HepG2 (cell line): ENCODE results near the gene FOSL2. TPM values are rescaled to one million over a fixed set of nuclear protein-coding genes. Genes with fewer than 3 reads are reported as not detected.

Experiments
- ATAC-seq: fragments of 200-7000 bp; cut with Tn5 transposase; 3 replicates; pipeline ENCODE4 v1.9.1; 2020; ENCODE audit warnings: mild to moderate bottlenecking, moderate library complexity
- BruUV-seq: library from RNA; stranded (reverse); fragments of 400-500 nt; replicated peaks from 2 replicates; lab custom pipeline; 2021; lab: Mats Ljungman, UMichigan
- CTCF ChIA-PET: fragments of 300-600 bp; formaldehyde crosslinking; extraction: SDS; loops from one replicate; lab custom pipeline; 2021; ENCODE audit warnings: low total read pairs, inconsistent platforms, low intra/inter-chr PET ratio; lab: Yijun Ruan, JAX
- POLR2A ChIA-PET: fragments of 350-600 bp; sonication (Branson Sonifier 250); formaldehyde crosslinking; loops from one replicate; lab custom pipeline; 2020; ENCODE audit warnings: antibody characterized with exemption, inconsistent platforms; lab: Yijun Ruan, JAX
- DNase-seq: peaks from one replicate; pipeline ENCODE4 v3.0.0-alpha.2; 2015; ENCODE audit warnings: low spot score
- FAIRE-seq: peaks from 3 replicates; lab custom pipeline; 2011; peaks lifted over from hg19 to GRCh38; lab: Jason Lieb, UNC
- H2AFZ ChIP-seq: one replicate; pipeline ENCODE4 v1.6.1; 2011; ENCODE audit warnings: low read length, inconsistent platforms
- H3K27ac ChIP-seq: fragments of 300-600 bp; 3 replicates; pipeline ENCODE4 v1.8.0; 2011; ENCODE audit warnings: mixed run types, mild to moderate bottlenecking, mixed read lengths, low read length, inconsistent platforms; ENCODE audit not compliant: insufficient read depth; ENCODE audit errors: extremely low read length
- H3K27me3 ChIP-seq, 2 experiments: fragments of 200-600 bp in 1 of 2; 2 replicates in 1 of 2; 3 replicates in 1 of 2; pipeline versions ENCODE4 v1.6.0 to v1.8.0; 2011; ENCODE audit warnings: low read length in 2 of 2, mild to moderate bottlenecking in 2 of 2, moderate library complexity in 2 of 2, inconsistent platforms in 1 of 2; ENCODE audit not compliant: insufficient read depth in 2 of 2, control insufficient read depth in 1 of 2
- H3K36me3 ChIP-seq, 2 experiments: fragments of 200-600 bp in 1 of 2; replicated peaks in 1 of 2; 2 replicates in 1 of 2; 3 replicates in 1 of 2; pipeline versions ENCODE4 v1.5.1 to v1.8.0; 2011; ENCODE audit warnings: low read length in 2 of 2, inconsistent platforms in 1 of 2; ENCODE audit not compliant: insufficient read depth in 2 of 2, control insufficient read depth in 1 of 2
- H3K4me1 ChIP-seq: 2 replicates; pipeline ENCODE4 v1.5.1; 2012; ENCODE audit warnings: low read length, inconsistent platforms; ENCODE audit not compliant: insufficient read depth
- H3K4me2 ChIP-seq: 2 replicates; pipeline ENCODE4 v1.6.0; 2011; ENCODE audit warnings: low read depth, low read length, inconsistent platforms
- H3K4me3 ChIP-seq, 3 experiments: fragments of 200-600 bp in 1 of 3; sonication (generic), shearing (Covaris generic) in 1 of 3; replicated peaks in 1 of 3; 2 replicates each; pipeline ENCODE4 v1.5.1; 2011 to 2016; ENCODE audit warnings: low read length in 3 of 3, inconsistent platforms in 2 of 3, low read depth in 2 of 3, mild to moderate bottlenecking in 2 of 3, control low read depth in 1 of 3, mixed read lengths in 1 of 3; ENCODE audit not compliant: insufficient read depth in 1 of 3
- H3K79me2 ChIP-seq: one replicate; pipeline ENCODE4 v1.6.1; 2011; ENCODE audit warnings: low read length, inconsistent platforms; ENCODE audit not compliant: insufficient read depth
- H3K9ac ChIP-seq: 2 replicates; pipeline ENCODE4 v1.6.0; 2011; ENCODE audit warnings: mild to moderate bottlenecking, low read depth, low read length, inconsistent platforms; ENCODE audit not compliant: insufficient read depth
- H3K9me3 ChIP-seq: 2 replicates; pipeline ENCODE4 v1.5.1; 2012; ENCODE audit warnings: mild to moderate bottlenecking, low read length
- H4K20me1 ChIP-seq: 2 replicates; pipeline ENCODE4 v1.6.0; 2011; ENCODE audit warnings: inconsistent platforms, mild to moderate bottlenecking, low read length, moderate library complexity; ENCODE audit not compliant: insufficient read depth
- CSRNP2 ChIP-seq: sonication (generic); formaldehyde crosslinking; conservative IDR thresholded peaks from 2 replicates; pipeline ENCODE4 v1.8.0; 2022; ENCODE audit warnings: low read depth, missing genetic modification reagents
- EHMT2 ChIP-seq: fragments of 200-600 bp; sonication (generic); IDR thresholded peaks from 2 replicates; pipeline ENCODE4 v1.7.0; 2017; ENCODE audit warnings: antibody characterized with exemption, low read depth, low read length, borderline replicate concordance
- HDAC1 ChIP-seq: sonication (generic); formaldehyde crosslinking; IDR thresholded peaks from 2 replicates; pipeline ENCODE4 v1.5.1; 2020; ENCODE audit warnings: mild to moderate bottlenecking, missing genetic modification reagents
- HOXA3 ChIP-seq: sonication (generic); formaldehyde crosslinking; IDR thresholded peaks from 2 replicates; pipeline ENCODE4 v1.5.0; 2020; ENCODE audit warnings: missing genetic modification reagents
- MAFF ChIP-seq: IDR thresholded peaks from 2 replicates; pipeline ENCODE4 v1.6.1; 2011; ENCODE audit warnings: low read depth, low read length, improper control_type of control experiment
- MAFK ChIP-seq, 2 experiments: IDR thresholded peaks in 1 of 2; conservative IDR thresholded peaks in 1 of 2; 2 replicates each; pipeline ENCODE4 v1.6.1; 2011; ENCODE audit warnings: improper control_type of control experiment in 2 of 2, low read length in 2 of 2
- NFE2L2 ChIP-seq: fragments of 150-350 bp; IDR thresholded peaks from 2 replicates; pipeline ENCODE4 v1.6.1; 2014; ENCODE audit warnings: low read length
- ZNF12 ChIP-seq: sonication (generic); formaldehyde crosslinking; IDR thresholded peaks from 2 replicates; pipeline ENCODE4 v1.5.0; 2020; ENCODE audit warnings: missing genetic modification reagents
- ZNF496 ChIP-seq: sonication (generic); formaldehyde crosslinking; IDR thresholded peaks from 2 replicates; pipeline ENCODE4 v1.8.1; 2023; ENCODE audit warnings: mild to moderate bottlenecking, moderate library complexity, missing genetic modification reagents; ENCODE audit not compliant: insufficient replicate concordance
- WGBS: methylation state at CpG from one replicate; pipeline ENCODE4 v1.1.6; 2017; ENCODE audit warnings: low lambda C conversion rate; 5-methylcytosine and 5-hydroxymethylcytosine counted together
- in situ Hi-C: cut with HindIII; loops from 2 replicates; pipeline ENCODE4 v1.10.0; 2017; ENCODE audit warnings: low pct_unique_long_range_greater_than_20kb; ENCODE audit not compliant: extremely low pct_ligation_motif_present
- intact Hi-C: fragments of 100-400 bp; cut with micrococcal nuclease; formaldehyde crosslinking; loops from one replicate; pipeline ENCODE4 v1.10.0; 2022; ENCODE audit not compliant: unreplicated experiment
- polyA plus RNA-seq, 8 experiments: library from polyadenylated mRNA; depleted of rRNA in 3 of 8; stranded (reverse) in 7 of 8; unstranded in 1 of 8; fragments of >200 nt; fragmentation: Illumina TruSeq in 4 of 8; extraction: Trizol in 4 of 8; gene quantifications; 2 replicates each; pipeline versions ENCODE4 v1.2.1 to v1.2.3, GENCODE V29; 2011 to 2016; ENCODE audit warnings: low read depth in 4 of 8, missing spikeins in 1 of 8, mixed read lengths in 1 of 8; ENCODE audit not compliant: insufficient read depth in 1 of 8
- total RNA-seq, 5 experiments: library from RNA; depleted of rRNA; stranded (reverse); fragments of >200 nt; fragmentation: Illumina TruSeq; extraction: Trizol; gene quantifications; 2 replicates each; pipeline ENCODE4 v1.2.3, GENCODE V29; 2016; ENCODE audit warnings: low read depth in 1 of 5

Gene FOSL2
- total and polyA plus RNA-seq, 2 of the 13 experiments (the other 11 are each of a cell fraction or from before 2014, with no cell fraction given): 3.4 to 18.1 TPM

- peaks cover 51% of the 10 kb centered on the region for H3K4me1 ChIP-seq
- in situ Hi-C loops: no loop called here
- H3K4me2 ChIP-seq: no peak overlapping the region
- no TSS peak for BruUV-seq
- no peak overlapping the region for H3K9ac ChIP-seq
- DNase-seq: no peak
- H3K4me3 ChIP-seq: no peak overlapping the region
- no peaks in the 10 kb centered on the region for H4K20me1 ChIP-seq
- no peak overlapping the region for H3K27ac ChIP-seq
- no peak for FAIRE-seq
- no peak for ATAC-seq
- intact Hi-C loops: no loop called here
- peaks cover 8% of the 10 kb centered on the region; the same call in 1 of the 2 replicates for H3K9me3 ChIP-seq
- 66% methylated on average over 2 of the region's 2 CpGs for WGBS
- TF ChIP-seq EHMT2 (no peak), ZNF12 (CRISPR knock-in tag) (peak; percentile 98)
- POLR2A ChIA-PET: no interaction called here
- H2AFZ ChIP-seq: no peak overlapping the region
- no peaks in the 10 kb centered on the region for H3K36me3 ChIP-seq
- no peaks in the 10 kb centered on the region for H3K27me3 ChIP-seq
- no peaks in the 10 kb centered on the region for H3K79me2 ChIP-seq
- CTCF ChIA-PET: no interaction called here
These were observed 40.6 kb downstream of the FOSL2 start for GRCh38 chr2:28433215-28433614.

- WGBS: 65% methylated on average over 8 of the region's 8 CpGs
- BruUV-seq: no TSS peak
- Histone ChIP-seq H3K27ac (no peak overlapping the region), H3K27me3 (no peaks in the 10 kb centered on the region), H3K4me1 (peaks cover 55% of the 10 kb centered on the region), H3K79me2 (no peaks in the 10 kb centered on the region), H2AFZ (no peak overlapping the region), H3K4me2 (no peak overlapping the region), H3K36me3 (no peaks in the 10 kb centered on the region), H4K20me1 (no peaks in the 10 kb centered on the region), H3K9me3 (peaks cover 8% of the 10 kb centered on the region; the same call in 1 of the 2 replicates), H3K9ac (no peak overlapping the region), H3K4me3 (no peak overlapping the region)
- intact Hi-C loops (no loop called here), in situ Hi-C loops (no loop called here)
- ChIA-PET POLR2A (interaction anchor here (1.0 to 1.2 kb wide), 2 partner anchors 21 to 42 kb away, joined by 3 to 4 read pairs; partner anchors contain the start of gene FOSL2), CTCF (no interaction called here)
- no peak for ATAC-seq
- TF ChIP-seq HDAC1 (CRISPR knock-in tag): no peak
- no peak for TF ChIP-seq HOXA3 (CRISPR knock-in tag)
- peak; percentile 89 for TF ChIP-seq MAFF
- TF ChIP-seq NFE2L2: peak; percentile 91
- TF ChIP-seq ZNF496 (CRISPR knock-in tag): no peak
- peak; percentile 94 to 95 for TF ChIP-seq MAFK (conservative IDR thresholded peaks at IDR 0.05 in 1 of 2, IDR thresholded peaks at IDR 0.05 in 1 of 2; ENCODE audit: low read length in 2 of 2)
- no peak for TF ChIP-seq CSRNP2 (CRISPR knock-in tag)
- FAIRE-seq: no peak
- DNase-seq: no peak
These were observed 41.4 kb downstream of the FOSL2 start for GRCh38 chr2:28433935-28434599.
